Astrocyte of the spinal cord (primary cell): ENCODE results near the gene CRYBA2.

ENCODE experiments used
- DNase-seq: peaks from one replicate; pipeline ENCODE4 v3.0.0; 2011; ENCODE audit warnings: low read depth, low spot score
- H3K4me3 ChIP-seq: 2 replicates; pipeline ENCODE4 v1.5.1; 2011; ENCODE audit warnings: low read depth, mild to moderate bottlenecking, low read length, moderate library complexity
- in situ Hi-C: cut with HindIII; loops from 2 replicates; pipeline ENCODE4 v1.10.0; 2017; ENCODE audit warnings: low sequenced_read_pairs
- TF ChIP-seq, protein P1 (sequence below): IDR thresholded peaks from 2 replicates; pipeline ENCODE4 v1.5.1; 2012; ENCODE audit warnings: low read depth, mild to moderate bottlenecking, low read length, inconsistent platforms

Gene CRYBA2

DNA sequence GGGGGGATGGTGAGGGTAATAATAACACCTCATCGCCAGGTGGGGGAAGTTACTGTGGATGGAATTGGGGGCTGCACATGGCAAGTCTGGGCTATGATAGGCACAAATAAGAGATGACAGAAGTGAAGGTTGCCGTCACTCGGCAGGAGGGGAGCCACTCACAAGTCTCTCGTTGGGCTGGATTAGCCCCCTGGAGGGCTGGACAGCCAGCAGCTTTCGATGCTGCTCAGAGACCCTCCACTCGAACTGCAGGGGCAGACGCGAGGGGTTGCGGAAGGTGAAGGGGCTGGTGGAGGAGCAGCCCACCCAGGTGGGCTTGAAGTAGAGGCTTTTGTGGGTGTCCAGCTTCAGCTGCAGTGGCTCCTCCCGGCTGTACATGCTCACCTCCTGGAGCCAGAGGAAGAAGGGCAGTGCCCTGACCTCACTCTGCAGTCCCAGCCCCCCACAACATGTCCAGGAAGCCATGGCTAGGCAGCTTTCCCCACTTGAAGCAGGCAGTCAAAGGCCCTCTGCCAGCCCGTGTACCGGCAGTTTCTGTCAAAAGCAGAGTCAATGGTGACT, 29.9 kb upstream of the CRYBA2 start:
- in situ Hi-C loops: no loop called here
- TF ChIP-seq, protein P1, sequence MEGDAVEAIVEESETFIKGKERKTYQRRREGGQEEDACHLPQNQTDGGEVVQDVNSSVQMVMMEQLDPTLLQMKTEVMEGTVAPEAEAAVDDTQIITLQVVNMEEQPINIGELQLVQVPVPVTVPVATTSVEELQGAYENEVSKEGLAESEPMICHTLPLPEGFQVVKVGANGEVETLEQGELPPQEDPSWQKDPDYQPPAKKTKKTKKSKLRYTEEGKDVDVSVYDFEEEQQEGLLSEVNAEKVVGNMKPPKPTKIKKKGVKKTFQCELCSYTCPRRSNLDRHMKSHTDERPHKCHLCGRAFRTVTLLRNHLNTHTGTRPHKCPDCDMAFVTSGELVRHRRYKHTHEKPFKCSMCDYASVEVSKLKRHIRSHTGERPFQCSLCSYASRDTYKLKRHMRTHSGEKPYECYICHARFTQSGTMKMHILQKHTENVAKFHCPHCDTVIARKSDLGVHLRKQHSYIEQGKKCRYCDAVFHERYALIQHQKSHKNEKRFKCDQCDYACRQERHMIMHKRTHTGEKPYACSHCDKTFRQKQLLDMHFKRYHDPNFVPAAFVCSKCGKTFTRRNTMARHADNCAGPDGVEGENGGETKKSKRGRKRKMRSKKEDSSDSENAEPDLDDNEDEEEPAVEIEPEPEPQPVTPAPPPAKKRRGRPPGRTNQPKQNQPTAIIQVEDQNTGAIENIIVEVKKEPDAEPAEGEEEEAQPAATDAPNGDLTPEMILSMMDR: no peak
- H3K4me3 ChIP-seq: no peak overlapping the region
- DNase-seq: no peak

DNA sequence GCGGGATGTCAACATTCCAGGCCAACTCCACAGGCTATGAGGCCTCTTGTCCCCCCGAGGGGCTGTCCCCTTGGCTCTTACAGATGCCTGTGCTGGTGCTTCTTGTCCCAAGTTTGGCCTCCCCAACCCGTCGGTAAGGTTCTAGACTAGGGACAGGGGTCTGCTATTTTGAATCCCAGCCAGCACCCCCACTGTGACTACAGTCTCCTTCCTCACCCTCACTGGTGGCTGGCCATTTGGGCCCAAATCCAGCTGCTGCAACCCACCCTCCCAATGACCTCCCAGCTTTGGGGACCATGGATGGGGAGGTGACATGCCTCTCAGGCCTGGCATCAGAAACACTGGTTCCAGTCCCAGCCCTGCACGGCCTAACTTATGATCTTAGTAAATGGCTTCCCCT, 29.4 kb upstream of the CRYBA2 start:
- H3K4me3 ChIP-seq: no peak overlapping the region
- TF ChIP-seq, protein P1: no peak
- in situ Hi-C loops: no loop called here
- DNase-seq: no peak

DNA sequence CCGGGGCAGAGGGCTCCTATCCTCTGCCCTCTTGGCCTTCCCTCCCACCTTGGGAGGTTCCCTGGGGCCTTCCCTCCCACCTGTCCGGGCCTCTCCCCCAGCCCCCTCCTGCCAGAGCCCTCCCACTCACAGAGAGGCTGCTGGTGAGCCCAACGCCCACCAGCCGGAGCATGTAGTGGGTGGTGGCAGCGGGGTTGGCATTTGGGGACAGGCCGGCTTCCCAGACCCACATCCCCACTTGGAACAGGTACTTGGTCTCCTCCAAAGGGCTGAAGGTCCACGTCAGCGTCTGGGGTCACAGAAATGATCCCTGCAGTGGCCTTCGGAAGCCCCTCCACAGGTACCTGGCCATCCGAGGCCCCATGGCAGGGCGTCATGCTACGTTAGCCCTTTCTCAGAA, 28.8 kb upstream of the CRYBA2 start:
- H3K4me3 ChIP-seq: no peak overlapping the region
- in situ Hi-C loops: no loop called here
- TF ChIP-seq, protein P1: no peak
- DNase-seq: no peak

DNA sequence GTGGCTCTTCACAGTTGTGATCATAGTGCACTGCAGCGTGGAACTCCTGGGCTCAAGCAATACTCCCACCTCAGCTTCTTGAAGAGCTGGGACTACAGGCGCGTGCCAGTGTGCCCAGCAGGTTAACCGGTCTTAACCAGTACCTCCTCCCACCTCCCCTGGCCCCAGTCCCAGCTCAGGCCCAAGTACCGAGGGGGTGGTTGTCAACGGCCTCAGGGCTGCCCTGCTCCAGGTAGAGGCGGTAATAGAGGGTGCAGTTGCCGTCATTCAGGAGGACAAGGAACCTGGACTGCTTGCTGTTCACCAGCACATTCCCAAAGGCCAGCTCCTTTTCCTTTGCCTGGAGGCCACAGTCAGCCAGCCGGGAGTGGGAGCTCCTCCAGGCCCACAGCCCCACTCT, 28.4 kb upstream of the CRYBA2 start:
- TF ChIP-seq, protein P1: no peak
- H3K4me3 ChIP-seq: no peak overlapping the region
- DNase-seq: no peak
- in situ Hi-C loops: no loop called here

DNA sequence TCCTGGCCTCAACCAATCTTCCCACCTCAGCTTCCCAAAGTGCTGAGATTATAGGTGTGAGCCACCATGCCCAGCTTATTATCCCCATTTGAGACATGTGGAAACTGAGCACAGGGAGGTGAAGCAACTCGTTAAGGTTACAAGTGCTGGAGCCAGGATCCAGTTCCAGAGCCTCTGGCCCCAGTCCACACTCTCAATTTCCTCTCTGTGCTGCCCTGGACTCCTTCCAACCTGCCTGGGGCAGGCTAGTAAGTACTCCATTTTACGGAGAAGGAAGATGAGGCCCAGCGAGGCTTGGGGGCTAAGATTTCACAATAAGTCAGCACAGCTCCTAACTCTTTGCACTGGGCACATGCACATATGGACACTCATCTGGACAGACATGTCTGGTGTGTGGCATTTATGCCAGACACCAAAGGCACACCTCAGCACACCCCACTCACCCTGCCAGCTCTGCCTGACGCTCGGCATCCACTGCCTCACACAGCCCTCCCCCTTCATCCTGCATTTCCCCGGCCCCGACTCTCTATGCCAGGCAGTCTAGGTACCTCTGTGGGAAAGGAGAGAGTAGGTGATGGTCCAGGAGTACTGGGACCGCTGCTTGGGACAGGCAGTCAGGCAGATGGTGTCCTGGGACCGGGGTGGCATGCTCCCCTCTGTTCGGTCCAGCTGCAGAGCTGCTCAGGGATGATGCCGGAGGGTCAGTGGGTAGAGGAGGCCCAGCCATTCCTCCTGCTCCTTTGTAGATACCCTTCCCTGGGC, 27.6 kb upstream of the CRYBA2 start:
- in situ Hi-C loops: no loop called here
- TF ChIP-seq, protein P1: no peak
- H3K4me3 ChIP-seq: no peak overlapping the region
- DNase-seq: no peak

DNA sequence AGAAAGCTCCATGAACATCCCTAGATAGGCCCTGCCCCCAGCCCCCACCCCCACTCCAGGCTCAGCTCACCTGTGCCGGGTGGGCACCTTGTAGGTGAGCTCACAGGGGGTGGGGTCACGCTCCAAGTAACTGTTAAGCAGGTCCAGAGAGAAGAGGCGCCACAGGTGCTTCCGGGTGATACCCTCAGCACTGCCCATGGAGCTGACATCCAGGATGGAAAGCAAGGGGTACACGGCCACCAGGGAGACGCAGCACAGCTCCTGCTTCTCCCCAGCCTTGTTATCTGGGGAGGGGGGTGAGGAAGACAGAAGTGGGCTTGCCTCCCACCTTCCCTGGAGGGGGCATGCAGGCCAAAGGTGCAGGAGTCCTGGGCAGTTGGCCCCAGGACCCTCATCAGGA, 26.2 kb upstream of the CRYBA2 start:
- TF ChIP-seq, protein P1: no peak

More for the DNA sequence above, 26.2 kb upstream of the CRYBA2 start:
- H3K4me3 ChIP-seq: no peak overlapping the region
- DNase-seq: no peak
- in situ Hi-C loops: no loop called here
